HCT116 (cell line): Measurements from ENCODE around the gene CDKN2B-AS1. TPM values are rescaled to one million over a fixed set of nuclear protein-coding genes. Genes with fewer than 3 reads are reported as not detected.

Source experiments
- ATAC-seq: fragments of 200-7000 bp; cut with Tn5 transposase; 2 replicates; pipeline ENCODE4 v1.9.1; 2020; ENCODE audit warnings: mild to moderate bottlenecking, moderate library complexity
- BruUV-seq: library from RNA; stranded (reverse); fragments of 400-500 nt; replicated peaks from 2 replicates; lab custom pipeline; 2021; lab: Mats Ljungman, UMichigan
- CTCF ChIA-PET: fragments of 300-600 bp; sonication (Branson Sonifier 250); formaldehyde crosslinking; loops from one replicate; lab custom pipeline; 2021; ENCODE audit warnings: antibody characterized with exemption; lab: Charles Lee
- POLR2A ChIA-PET: fragments of 300-600, 350-600 bp; sonication (Branson Sonifier 250); formaldehyde crosslinking; loops from one replicate; lab custom pipeline; 2021; ENCODE audit warnings: antibody characterized with exemption; lab: Charles Lee
- RAD21 ChIA-PET, 2 experiments: fragments of 300-600 bp; sonication (Branson Sonifier 250); formaldehyde crosslinking; loops; one replicate each; lab custom pipeline; 2023; ENCODE audit warnings: low total read pairs in 2 of 2; ENCODE audit not compliant: uncharacterized antibody in 2 of 2, unreplicated experiment in 2 of 2, low non-redundant PET in 1 of 2; lab: Charles Lee
- DNase-seq: peaks from one replicate; pipeline ENCODE4 v3.0.0-alpha.2; 2010; ENCODE audit warnings: low read depth, low spot score
- H2AFZ ChIP-seq: fragments of 200-600 bp; shearing (Covaris generic), sonication (generic); 2 replicates; pipeline ENCODE4 v1.6.1; 2017; ENCODE audit warnings: low read depth, mixed run types, mixed read lengths, antibody characterized with exemption, low read length; ENCODE audit not compliant: poor library complexity, severe bottlenecking
- H3K27ac ChIP-seq: 2 replicates; pipeline ENCODE4 v1.5.1; 2012; ENCODE audit warnings: low read depth, low read length
- H3K27me3 ChIP-seq: fragments of 200-600 bp; sonication (generic); 2 replicates; pipeline ENCODE4 v1.6.1; 2016; ENCODE audit warnings: mixed run types, low read length, mixed read lengths; ENCODE audit not compliant: insufficient read depth
- H3K36me3 ChIP-seq, 2 experiments: fragments of 200-500 bp in 1 of 2; fragments of 200-600 bp in 1 of 2; sonication (Bioruptor generic) in 1 of 2; sonication (generic) in 1 of 2; 2 replicates each; pipeline versions ENCODE4 v1.5.1 to v1.6.1; 2014 to 2016; ENCODE audit warnings: low read length in 2 of 2, inconsistent platforms in 1 of 2, mixed read lengths in 1 of 2, mixed run types in 1 of 2; ENCODE audit not compliant: insufficient read depth in 2 of 2, control insufficient read depth in 1 of 2
- H3K4me1 ChIP-seq, 2 experiments: fragments of 200-600 bp in 1 of 2; sonication (generic) in 1 of 2; 2 replicates each; pipeline versions ENCODE4 v1.5.1 to v1.6.1; 2012 to 2017; ENCODE audit warnings: low read length in 2 of 2, inconsistent platforms in 1 of 2, mild to moderate bottlenecking in 1 of 2, mixed read lengths in 1 of 2, mixed run types in 1 of 2, moderate library complexity in 1 of 2; ENCODE audit not compliant: insufficient read depth in 2 of 2, control insufficient read depth in 1 of 2
- H3K4me2 ChIP-seq: fragments of 200-600 bp; sonication (generic); 2 replicates; pipeline ENCODE4 v1.6.1; 2017; ENCODE audit warnings: mixed run types, low read length, mixed read lengths
- H3K4me3 ChIP-seq, 2 experiments: fragments of 200-600 bp in 1 of 2; sonication (generic) in 1 of 2; replicated peaks in 1 of 2; 2 replicates each; pipeline ENCODE4 v1.5.1; 2011 to 2016; ENCODE audit warnings: low read length in 2 of 2, control low read depth in 1 of 2, low read depth in 1 of 2, mild to moderate bottlenecking in 1 of 2, mixed read lengths in 1 of 2, mixed run types in 1 of 2
- H3K79me2 ChIP-seq: fragments of 200-600 bp; sonication (generic); 2 replicates; pipeline ENCODE4 v1.6.1; 2017; ENCODE audit warnings: mild to moderate bottlenecking, mixed run types, low read length, moderate library complexity, mixed read lengths; ENCODE audit not compliant: insufficient read depth
- H3K9ac ChIP-seq: fragments of 200-600 bp; sonication (generic); 2 replicates; pipeline ENCODE4 v1.6.1; 2016; ENCODE audit warnings: low read length, mixed read lengths
- H3K9me2 ChIP-seq: fragments of 200-600 bp; sonication (generic), shearing (Covaris generic); 2 replicates; pipeline ENCODE4 v1.6.1; 2017; ENCODE audit warnings: mixed run types, mild to moderate bottlenecking, moderate library complexity; ENCODE audit not compliant: insufficient read depth
- H3K9me3 ChIP-seq, 2 experiments: fragments of 200-500 bp in 1 of 2; fragments of 200-600 bp in 1 of 2; sonication (Bioruptor generic) in 1 of 2; sonication (generic) in 1 of 2; 2 replicates each; pipeline ENCODE4 v1.6.1; 2014 to 2017; ENCODE audit warnings: low read length in 2 of 2, mixed read lengths in 2 of 2, inconsistent platforms in 1 of 2, low read depth in 1 of 2, mild to moderate bottlenecking in 1 of 2, mixed run types in 1 of 2, moderate library complexity in 1 of 2; ENCODE audit not compliant: control insufficient read depth in 1 of 2, insufficient read depth in 1 of 2
- H4K20me1 ChIP-seq: fragments of 200-600 bp; sonication (generic), shearing (Covaris generic); 2 replicates; pipeline ENCODE4 v1.6.1; 2017; ENCODE audit warnings: mixed run types, mild to moderate bottlenecking, moderate library complexity; ENCODE audit not compliant: insufficient read depth
- CBX3 ChIP-seq: IDR thresholded peaks from 2 replicates; pipeline ENCODE4 v1.6.1; 2012; ENCODE audit warnings: low read depth
- CEBPB ChIP-seq: IDR thresholded peaks from 2 replicates; pipeline ENCODE4 v1.6.1; 2012; ENCODE audit warnings: low read depth
- EZH2 ChIP-seq: fragments of 200-600 bp; sonication (generic); IDR thresholded peaks from 2 replicates; pipeline ENCODE4 v1.6.1; 2017; ENCODE audit warnings: antibody characterized with exemption, mixed run types
- FOSL1 ChIP-seq: IDR thresholded peaks from 2 replicates; pipeline ENCODE4 v1.6.1; 2012; ENCODE audit warnings: low read depth
- JUND ChIP-seq: IDR thresholded peaks from 2 replicates; pipeline ENCODE4 v1.6.1; 2012
- RAD21 ChIP-seq: IDR thresholded peaks from 2 replicates; pipeline ENCODE4 v1.6.1; 2012; ENCODE audit warnings: low read depth, mild to moderate bottlenecking
- SP1 ChIP-seq: IDR thresholded peaks from 2 replicates; pipeline ENCODE4 v1.6.1; 2012; ENCODE audit warnings: low read depth
- SRF ChIP-seq: IDR thresholded peaks from 2 replicates; pipeline ENCODE4 v1.6.1; 2012; ENCODE audit warnings: low read depth
- TCF7L2 ChIP-seq: IDR thresholded peaks from 2 replicates; pipeline ENCODE4 v1.7.0; 2011; ENCODE audit warnings: borderline replicate concordance, inconsistent platforms; ENCODE audit not compliant: insufficient read depth, insufficient read length; ENCODE audit errors: extremely low read depth
- ZFX ChIP-seq: fragments of 450-650 bp; IDR thresholded peaks from 2 replicates; pipeline ENCODE4 v1.6.1; 2017
- ZNF274 ChIP-seq: fragments of 200-500 bp; sonication (Bioruptor generic); IDR thresholded peaks from 2 replicates; pipeline ENCODE4 v1.6.1; 2014; ENCODE audit warnings: mild to moderate bottlenecking, low read depth, low read length, inconsistent platforms
- intact Hi-C: fragments of 100-400 bp; cut with micrococcal nuclease; formaldehyde crosslinking; loops from 2 replicates; pipeline ENCODE4 v1.10.0; 2022
- total RNA-seq: library from RNA; stranded (reverse); gene quantifications from one replicate; pipeline ENCODE4 v1.2.1, GENCODE V29; 2021; ENCODE audit not compliant: unreplicated experiment
- TF ChIP-seq, protein P1 (sequence below): IDR thresholded peaks from 2 replicates; pipeline ENCODE4 v1.6.1; 2011; ENCODE audit warnings: mild to moderate bottlenecking, low read length, moderate library complexity; ENCODE audit not compliant: insufficient replicate concordance; ENCODE audit errors: extremely low read depth
- TF ChIP-seq, protein P2 (sequence below): IDR thresholded peaks from 2 replicates; pipeline ENCODE4 v1.6.1; 2012
- TF ChIP-seq, protein P3 (sequence below), 3 experiments: fragments of 200-600 bp in 1 of 3; sonication (generic) in 1 of 3; IDR thresholded peaks in 2 of 3; conservative IDR thresholded peaks in 1 of 3; 2 replicates each; pipeline ENCODE4 v1.5.1; 2012 to 2017; ENCODE audit warnings: low read depth in 2 of 3, low read length in 2 of 3, antibody characterized with exemption in 1 of 3, borderline replicate concordance in 1 of 3, control low read depth in 1 of 3, mild to moderate bottlenecking in 1 of 3, mixed read lengths in 1 of 3, mixed run types in 1 of 3, moderate library complexity in 1 of 3; ENCODE audit not compliant: insufficient read depth in 1 of 3

The CDKN2B-AS1 gene
- total RNA-seq, 1 experiment from 2014 or later = 1.7 TPM

DNA sequence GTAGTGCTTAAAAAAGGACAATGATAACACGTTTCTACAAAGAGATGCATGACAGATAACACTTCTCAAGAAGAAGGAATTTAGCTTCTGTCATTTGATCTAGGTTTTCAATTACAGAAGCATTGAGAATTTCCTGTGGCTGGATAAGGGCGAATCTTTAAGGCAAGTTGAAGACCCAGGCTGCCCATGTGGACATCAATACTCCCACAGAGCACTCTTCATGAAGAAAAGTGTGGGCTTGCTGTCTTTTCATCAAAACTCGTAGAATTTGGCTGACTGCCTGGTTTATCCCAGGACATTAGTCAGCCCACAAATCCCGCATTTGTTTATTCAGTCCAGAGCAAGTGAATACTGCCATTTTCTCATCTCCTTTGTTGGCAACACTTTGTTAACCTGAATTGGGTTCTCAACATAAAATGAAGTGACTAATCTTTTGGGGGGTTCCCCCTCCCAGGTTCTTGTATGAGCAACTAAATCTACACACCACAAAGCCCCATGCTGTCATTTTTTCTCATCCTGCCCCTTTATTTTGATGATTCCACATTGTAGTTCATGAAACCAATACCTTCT, 57.9 kb downstream of the CDKN2B-AS1 start:
- peaks cover 17 to 20% of the 10 kb centered on the region in 2 experiments for H3K4me1 ChIP-seq
- H2AFZ ChIP-seq = no peak overlapping the region
- ChIA-PET CTCF (interaction anchor here (0.8 to 1.4 kb wide), 3 partner anchors 42 to 192 kb away, joined by 3 to 6 read pairs (median 3); no protein-coding TSS in a partner anchor), RAD21 (no interaction called here), POLR2A (no interaction called here)
- H3K9me2 ChIP-seq = no peaks in the 10 kb centered on the region
- intact Hi-C loops = no loop called here
- no peaks in the 10 kb centered on the region for H4K20me1 ChIP-seq
- H3K36me3 ChIP-seq = no peaks in the 10 kb centered on the region
- no peak overlapping the region for H3K9ac ChIP-seq
- no peak overlapping the region for H3K4me3 ChIP-seq
- BruUV-seq = no TSS peak
- H3K27me3 ChIP-seq = no peaks in the 10 kb centered on the region
- peak; percentile 80 for ATAC-seq
- no peaks in the 10 kb centered on the region for H3K9me3 ChIP-seq
- no peak overlapping the region for H3K27ac ChIP-seq
- no peaks in the 10 kb centered on the region for H3K79me2 ChIP-seq
- peak overlapping the region; percentile 32; the same call in 1 of the 2 replicates for H3K4me2 ChIP-seq
- peak; percentile 75 for DNase-seq
- TF ChIP-seq ZNF274 (no peak), JUND (peak; percentile 60), RAD21 (no peak), SP1 (peak; percentile 41; the same call in 1 of the 2 replicates), FOSL1 (peak; percentile 36), TCF7L2 (peak; percentile 46), CBX3 (peak; percentile 33; the same call in 1 of the 2 replicates), CEBPB (0 out of 2 replicates have a peak, but pooled peaks have one; percentile 16)

DNA sequence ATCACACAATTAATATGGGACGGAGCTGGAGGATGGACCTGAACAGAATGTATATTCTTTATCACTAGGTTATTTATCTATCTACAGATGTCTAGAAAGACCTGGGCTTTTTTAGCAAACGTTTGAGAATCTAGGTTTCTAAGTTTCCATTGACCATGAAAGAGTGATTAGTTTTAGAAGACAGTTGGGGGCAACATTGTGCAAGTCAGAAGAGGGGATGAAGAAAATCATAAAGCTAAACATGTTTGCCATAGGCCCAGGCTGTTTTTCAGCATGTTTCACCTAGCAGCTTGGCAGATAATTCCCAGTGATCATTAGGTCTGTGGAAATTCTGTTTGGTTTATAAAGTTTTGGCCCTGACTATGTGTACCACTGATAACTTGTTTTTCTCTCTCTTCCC, 58.6 kb downstream of the CDKN2B-AS1 start:
- BruUV-seq = no TSS peak
- RAD21 ChIA-PET = interaction anchor here in 1 of 2 experiments (0.8 kb wide), 1 partner anchor 191 kb away, joined by 3 read pairs; no protein-coding TSS in a partner anchor
- intact Hi-C loops = no loop called here
- no peak for DNase-seq
- no peak overlapping the region for H3K4me3 ChIP-seq
- TF ChIP-seq, protein P1, sequence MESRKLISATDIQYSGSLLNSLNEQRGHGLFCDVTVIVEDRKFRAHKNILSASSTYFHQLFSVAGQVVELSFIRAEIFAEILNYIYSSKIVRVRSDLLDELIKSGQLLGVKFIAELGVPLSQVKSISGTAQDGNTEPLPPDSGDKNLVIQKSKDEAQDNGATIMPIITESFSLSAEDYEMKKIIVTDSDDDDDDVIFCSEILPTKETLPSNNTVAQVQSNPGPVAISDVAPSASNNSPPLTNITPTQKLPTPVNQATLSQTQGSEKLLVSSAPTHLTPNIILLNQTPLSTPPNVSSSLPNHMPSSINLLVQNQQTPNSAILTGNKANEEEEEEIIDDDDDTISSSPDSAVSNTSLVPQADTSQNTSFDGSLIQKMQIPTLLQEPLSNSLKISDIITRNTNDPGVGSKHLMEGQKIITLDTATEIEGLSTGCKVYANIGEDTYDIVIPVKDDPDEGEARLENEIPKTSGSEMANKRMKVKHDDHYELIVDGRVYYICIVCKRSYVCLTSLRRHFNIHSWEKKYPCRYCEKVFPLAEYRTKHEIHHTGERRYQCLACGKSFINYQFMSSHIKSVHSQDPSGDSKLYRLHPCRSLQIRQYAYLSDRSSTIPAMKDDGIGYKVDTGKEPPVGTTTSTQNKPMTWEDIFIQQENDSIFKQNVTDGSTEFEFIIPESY = no peak
- no peak for TF ChIP-seq TCF7L2
- TF ChIP-seq RAD21 = peak; percentile 46
- TF ChIP-seq, protein P2, sequence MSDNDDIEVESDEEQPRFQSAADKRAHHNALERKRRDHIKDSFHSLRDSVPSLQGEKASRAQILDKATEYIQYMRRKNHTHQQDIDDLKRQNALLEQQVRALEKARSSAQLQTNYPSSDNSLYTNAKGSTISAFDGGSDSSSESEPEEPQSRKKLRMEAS = no peak
- no peak for TF ChIP-seq EZH2
- TF ChIP-seq SRF = no peak
- TF ChIP-seq CBX3 = no peak
- no peak for TF ChIP-seq ZNF274
- no peak for TF ChIP-seq ZFX
- TF ChIP-seq, protein P3, sequence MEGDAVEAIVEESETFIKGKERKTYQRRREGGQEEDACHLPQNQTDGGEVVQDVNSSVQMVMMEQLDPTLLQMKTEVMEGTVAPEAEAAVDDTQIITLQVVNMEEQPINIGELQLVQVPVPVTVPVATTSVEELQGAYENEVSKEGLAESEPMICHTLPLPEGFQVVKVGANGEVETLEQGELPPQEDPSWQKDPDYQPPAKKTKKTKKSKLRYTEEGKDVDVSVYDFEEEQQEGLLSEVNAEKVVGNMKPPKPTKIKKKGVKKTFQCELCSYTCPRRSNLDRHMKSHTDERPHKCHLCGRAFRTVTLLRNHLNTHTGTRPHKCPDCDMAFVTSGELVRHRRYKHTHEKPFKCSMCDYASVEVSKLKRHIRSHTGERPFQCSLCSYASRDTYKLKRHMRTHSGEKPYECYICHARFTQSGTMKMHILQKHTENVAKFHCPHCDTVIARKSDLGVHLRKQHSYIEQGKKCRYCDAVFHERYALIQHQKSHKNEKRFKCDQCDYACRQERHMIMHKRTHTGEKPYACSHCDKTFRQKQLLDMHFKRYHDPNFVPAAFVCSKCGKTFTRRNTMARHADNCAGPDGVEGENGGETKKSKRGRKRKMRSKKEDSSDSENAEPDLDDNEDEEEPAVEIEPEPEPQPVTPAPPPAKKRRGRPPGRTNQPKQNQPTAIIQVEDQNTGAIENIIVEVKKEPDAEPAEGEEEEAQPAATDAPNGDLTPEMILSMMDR (IDR thresholded peaks at IDR 0.05 in 2 of 3, conservative IDR thresholded peaks at IDR 0.05 in 1 of 3; ENCODE audit: borderline replicate concordance in 1 of 3, insufficient read depth in 1 of 3, low read depth in 2 of 3, low read length in 2 of 3) = peak in 1 of 3 experiments; percentile 10; a peak in 1 of 6 replicates
- no peak overlapping the region for H3K27ac ChIP-seq
- no peaks in the 10 kb centered on the region for H3K79me2 ChIP-seq
- POLR2A ChIA-PET = no interaction called here
- H3K4me1 ChIP-seq = peaks cover 17 to 20% of the 10 kb centered on the region in 2 experiments
- no peak overlapping the region for H3K9ac ChIP-seq
- H3K4me2 ChIP-seq = peak overlapping the region; percentile 32; the same call in 1 of the 2 replicates
- CTCF ChIA-PET = interaction anchor here (0.8 to 1.4 kb wide), 5 partner anchors 43 to 191 kb away, joined by 3 to 7 read pairs (median 4); no protein-coding TSS in a partner anchor
- no peaks in the 10 kb centered on the region for H4K20me1 ChIP-seq
- H2AFZ ChIP-seq = no peak overlapping the region
- H3K36me3 ChIP-seq = no peaks in the 10 kb centered on the region
- ATAC-seq = 0 out of 2 replicates have a peak, but pooled peaks have one; percentile 6
- H3K27me3 ChIP-seq = no peaks in the 10 kb centered on the region
- H3K9me2 ChIP-seq = no peaks in the 10 kb centered on the region
- no peaks in the 10 kb centered on the region for H3K9me3 ChIP-seq
